PFSK-1 (cell line): ENCODE measurements around the gene MMD.

Experiments
- FOXP2 ChIP-seq: optimal IDR thresholded peaks from 2 replicates; pipeline ENCODE3; 2011; ENCODE audit warnings: borderline replicate concordance, control low read depth, inconsistent platforms; ENCODE audit not compliant: insufficient read depth; ENCODE audit errors: extremely low read length, extremely low read depth
- POLR2AphosphoS5 ChIP-seq: IDR thresholded peaks from 2 replicates; pipeline ENCODE4 v1.6.1; 2012; ENCODE audit warnings: low read depth, mild to moderate bottlenecking, control low read depth, low read length, moderate library complexity
- SIN3A ChIP-seq: IDR thresholded peaks from 2 replicates; pipeline ENCODE4 v1.6.1; 2012; ENCODE audit warnings: mild to moderate bottlenecking, low read length, moderate library complexity, borderline replicate concordance; ENCODE audit not compliant: insufficient read depth
- TAF1 ChIP-seq: IDR thresholded peaks from 2 replicates; pipeline ENCODE4 v1.6.1; 2012; ENCODE audit warnings: low read length, control low read depth, borderline replicate concordance; ENCODE audit not compliant: insufficient read depth
- TF ChIP-seq, protein P1 (sequence below), 2 experiments: IDR thresholded peaks; 2 replicates each; pipeline versions ENCODE4 v1.6.1 to v1.8.0; 2011 to 2012; ENCODE audit warnings: low read depth in 2 of 2, low read length in 2 of 2, control low read depth in 1 of 2, inconsistent platforms in 1 of 2, mild to moderate bottlenecking in 1 of 2, moderate library complexity in 1 of 2; ENCODE audit not compliant: insufficient read depth in 1 of 2

The MMD gene

DNA sequence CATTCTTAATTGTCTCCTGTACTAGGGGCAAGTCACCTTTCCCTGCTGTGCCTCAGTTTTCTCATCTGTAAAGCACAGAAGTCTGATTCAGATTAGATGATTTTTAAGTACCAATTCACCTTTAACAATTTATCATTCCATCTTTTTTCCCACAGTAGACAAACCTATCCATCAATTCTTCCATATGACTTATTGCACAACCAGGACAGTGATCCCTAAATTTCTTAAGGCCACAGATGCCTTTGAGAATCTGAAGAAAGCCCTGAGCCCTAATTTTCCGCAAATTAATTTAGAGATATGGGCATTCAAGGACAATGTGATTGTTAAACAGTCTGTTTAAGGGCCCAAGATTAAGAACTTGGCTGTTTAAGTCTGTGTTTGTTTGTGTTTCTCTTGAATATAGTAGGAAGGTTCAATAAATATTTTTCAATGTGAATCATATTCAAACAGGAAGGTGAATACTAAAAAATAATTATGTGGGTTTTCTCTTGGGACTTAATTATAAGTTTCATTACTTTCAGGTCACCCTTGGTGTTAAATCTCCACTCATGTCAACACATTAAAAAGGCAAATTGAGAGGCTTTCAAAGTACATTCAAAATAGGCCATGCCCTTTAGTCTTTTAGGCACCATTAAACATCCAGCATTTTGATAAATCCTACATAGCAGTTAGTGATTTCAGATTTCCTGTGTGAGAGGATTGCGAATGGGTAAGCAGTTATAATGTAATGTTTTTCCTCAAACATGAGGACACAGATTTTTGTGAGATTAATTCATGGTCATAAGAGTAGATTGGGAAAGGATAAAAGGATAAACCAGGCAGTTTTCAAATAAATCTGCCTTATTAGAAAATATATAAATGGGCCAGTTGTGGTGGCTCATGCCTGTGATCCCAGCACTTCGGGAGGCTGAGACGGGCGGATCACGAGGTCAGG lies 34.9 kb upstream of the MMD start:
- TF ChIP-seq, protein P1, sequence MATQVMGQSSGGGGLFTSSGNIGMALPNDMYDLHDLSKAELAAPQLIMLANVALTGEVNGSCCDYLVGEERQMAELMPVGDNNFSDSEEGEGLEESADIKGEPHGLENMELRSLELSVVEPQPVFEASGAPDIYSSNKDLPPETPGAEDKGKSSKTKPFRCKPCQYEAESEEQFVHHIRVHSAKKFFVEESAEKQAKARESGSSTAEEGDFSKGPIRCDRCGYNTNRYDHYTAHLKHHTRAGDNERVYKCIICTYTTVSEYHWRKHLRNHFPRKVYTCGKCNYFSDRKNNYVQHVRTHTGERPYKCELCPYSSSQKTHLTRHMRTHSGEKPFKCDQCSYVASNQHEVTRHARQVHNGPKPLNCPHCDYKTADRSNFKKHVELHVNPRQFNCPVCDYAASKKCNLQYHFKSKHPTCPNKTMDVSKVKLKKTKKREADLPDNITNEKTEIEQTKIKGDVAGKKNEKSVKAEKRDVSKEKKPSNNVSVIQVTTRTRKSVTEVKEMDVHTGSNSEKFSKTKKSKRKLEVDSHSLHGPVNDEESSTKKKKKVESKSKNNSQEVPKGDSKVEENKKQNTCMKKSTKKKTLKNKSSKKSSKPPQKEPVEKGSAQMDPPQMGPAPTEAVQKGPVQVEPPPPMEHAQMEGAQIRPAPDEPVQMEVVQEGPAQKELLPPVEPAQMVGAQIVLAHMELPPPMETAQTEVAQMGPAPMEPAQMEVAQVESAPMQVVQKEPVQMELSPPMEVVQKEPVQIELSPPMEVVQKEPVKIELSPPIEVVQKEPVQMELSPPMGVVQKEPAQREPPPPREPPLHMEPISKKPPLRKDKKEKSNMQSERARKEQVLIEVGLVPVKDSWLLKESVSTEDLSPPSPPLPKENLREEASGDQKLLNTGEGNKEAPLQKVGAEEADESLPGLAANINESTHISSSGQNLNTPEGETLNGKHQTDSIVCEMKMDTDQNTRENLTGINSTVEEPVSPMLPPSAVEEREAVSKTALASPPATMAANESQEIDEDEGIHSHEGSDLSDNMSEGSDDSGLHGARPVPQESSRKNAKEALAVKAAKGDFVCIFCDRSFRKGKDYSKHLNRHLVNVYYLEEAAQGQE (IDR thresholded peaks at IDR 0.05; ENCODE audit: insufficient read depth in 1 of 2, low read depth in 2 of 2, low read length in 2 of 2): no peak
- TF ChIP-seq POLR2AphosphoS5: no peak
- TF ChIP-seq TAF1: no peak
- TF ChIP-seq FOXP2: no peak
- TF ChIP-seq SIN3A: no peak

GRCh38 chr17:55454906-55455474 lies 33.4 kb upstream of the MMD start:
- TF ChIP-seq SIN3A (no peak), FOXP2 (no peak), POLR2AphosphoS5 (no peak), TAF1 (no peak)
- TF ChIP-seq, protein P1 (IDR thresholded peaks at IDR 0.05; ENCODE audit: insufficient read depth in 1 of 2, low read depth in 2 of 2, low read length in 2 of 2): no peak

- TF ChIP-seq TAF1 (no peak), SIN3A (peak; percentile 48; the same call in 1 of the 2 replicates), POLR2AphosphoS5 (no peak)
- TF ChIP-seq, protein P1 (IDR thresholded peaks at IDR 0.05; ENCODE audit: insufficient read depth in 1 of 2, low read depth in 2 of 2, low read length in 2 of 2): no peak
These were observed 32.4 kb upstream of the MMD start for GRCh38 chr17:55453839-55454557.

- TF ChIP-seq FOXP2: no peak
- peak; percentile 65; the same call in 1 of the 2 replicates for TF ChIP-seq SIN3A
These were observed 30.6 kb upstream of the MMD start for GRCh38 chr17:55452139-55452790.

- TF ChIP-seq TAF1: no peak
- TF ChIP-seq SIN3A: no peak
- TF ChIP-seq, protein P1 (IDR thresholded peaks at IDR 0.05; ENCODE audit: insufficient read depth in 1 of 2, low read depth in 2 of 2, low read length in 2 of 2): no peak
- no peak for TF ChIP-seq POLR2AphosphoS5
- TF ChIP-seq FOXP2: no peak
These were observed 30.1 kb upstream of the MMD start for GRCh38 chr17:55451758-55452138.
